ENCODE measurements around the gene TPK1.

- TF ChIP-seq CTCF (CRISPR knock-in tag; IDR thresholded peaks at IDR 0.05) (no peak), MYC (CRISPR knock-in tag; IDR thresholded peaks at IDR 0.05; ENCODE audit: borderline replicate concordance) (no peak), SIN3A (IDR thresholded peaks at IDR 0.05; ENCODE audit: borderline replicate concordance, low read depth, low read length) (no peak)
Observed at GRCh38 chr7:144824360-144824759, 11.5 kb downstream of the TPK1 start.

Measured in HepG2 (cell line).